MM.1S (cell line): ENCODE measurements around the gene USP31.

ENCODE experiments used
- DNase-seq: peaks from one replicate; pipeline ENCODE4 v3.0.0-alpha.2; 2015
- H2AFZ ChIP-seq: fragments of 300-600 bp; sonication (generic); 2 replicates; pipeline ENCODE4 v1.6.0; 2016; ENCODE audit warnings: antibody characterized with exemption, low read length
- H3F3A ChIP-seq: fragments of 300-600 bp; sonication (generic); 2 replicates; pipeline ENCODE4 v1.6.1; 2016; ENCODE audit warnings: mild to moderate bottlenecking, antibody characterized with exemption, low read length, moderate library complexity, mixed read lengths; ENCODE audit not compliant: insufficient read depth
- H3K27ac ChIP-seq: fragments of 300-600 bp; sonication (generic); 2 replicates; pipeline ENCODE4 v1.5.1; 2016; ENCODE audit warnings: mild to moderate bottlenecking, low read length
- H3K27me3 ChIP-seq: fragments of 300-600 bp; sonication (generic); replicated peaks from 2 replicates; pipeline ENCODE4 v1.6.0; 2016; ENCODE audit warnings: low read length; ENCODE audit not compliant: insufficient read depth
- H3K36me3 ChIP-seq: fragments of 300-600 bp; sonication (generic); replicated peaks from 2 replicates; pipeline ENCODE4 v1.6.1; 2016; ENCODE audit warnings: mild to moderate bottlenecking, low read length, mixed read lengths; ENCODE audit not compliant: insufficient read depth
- H3K4me1 ChIP-seq: fragments of 300-600 bp; sonication (generic); 2 replicates; pipeline ENCODE4 v1.6.1; 2016; ENCODE audit warnings: low read length, mixed read lengths
- H3K4me2 ChIP-seq: fragments of 300-600 bp; sonication (generic); 2 replicates; pipeline ENCODE4 v1.6.0; 2016; ENCODE audit warnings: low read depth, low read length
- H3K4me3 ChIP-seq: fragments of 300-600 bp; sonication (generic); 2 replicates; pipeline ENCODE4 v1.5.1; 2016; ENCODE audit warnings: low read length, mixed read lengths
- H3K79me2 ChIP-seq: fragments of 300-600 bp; sonication (generic); 2 replicates; pipeline ENCODE4 v1.6.1; 2016; ENCODE audit warnings: mixed run types, low read length, mixed read lengths
- H3K9ac ChIP-seq: fragments of 300-600 bp; sonication (generic); 2 replicates; pipeline ENCODE4 v1.6.1; 2016; ENCODE audit warnings: low read length, mixed read lengths
- H3K9me2 ChIP-seq: fragments of 300-600 bp; sonication (generic); replicated peaks from 2 replicates; pipeline ENCODE4 v1.6.1; 2016; ENCODE audit warnings: mild to moderate bottlenecking, low read length, mixed read lengths; ENCODE audit not compliant: insufficient read depth
- H3K9me3 ChIP-seq: fragments of 300-600 bp; sonication (generic); replicated peaks from 2 replicates; pipeline ENCODE4 v1.6.1; 2016; ENCODE audit warnings: mild to moderate bottlenecking, low read length, mixed read lengths; ENCODE audit not compliant: insufficient read depth
- H4K20me1 ChIP-seq: fragments of 300-600 bp; sonication (generic); 2 replicates; pipeline ENCODE4 v1.6.1; 2016; ENCODE audit warnings: mild to moderate bottlenecking, low read length, moderate library complexity, mixed read lengths; ENCODE audit not compliant: insufficient read depth
- CTCF ChIP-seq: fragments of 300-600 bp; sonication (generic); IDR thresholded peaks from 2 replicates; pipeline ENCODE4 v1.5.1; 2016; ENCODE audit warnings: antibody characterized with exemption, low read length, mixed read lengths
- EZH2 ChIP-seq: fragments of 300-600 bp; sonication (generic); optimal IDR thresholded peaks from 2 replicates; pipeline ENCODE3; 2017; ENCODE audit warnings: low read depth, mild to moderate bottlenecking, antibody characterized with exemption, low read length, mixed read lengths
- EZH2phosphoT487 ChIP-seq: fragments of 300-600 bp; sonication (generic); IDR thresholded peaks from 2 replicates; pipeline ENCODE4 v1.6.1; 2018; ENCODE audit warnings: antibody characterized with exemption, low read length

USP31 gene

GRCh38 chr16:23152386-23153178 lies 3.3 kb upstream of the USP31 start:
- Histone ChIP-seq H3K27me3 (no peaks in the 10 kb centered on the region), H3K9me3 (no peaks in the 10 kb centered on the region), H3K4me3 (no peak overlapping the region), H3K9me2 (no peaks in the 10 kb centered on the region), H3F3A (no peaks in the 10 kb centered on the region), H3K4me2 (no peak overlapping the region), H3K4me1 (peaks cover 7% of the 10 kb centered on the region; the same call in 1 of the 2 replicates), H4K20me1 (no peaks in the 10 kb centered on the region), H3K27ac (no peak overlapping the region), H3K9ac (no peak overlapping the region), H2AFZ (no peak overlapping the region), H3K79me2 (peaks cover 11% of the 10 kb centered on the region), H3K36me3 (no peaks in the 10 kb centered on the region)
- no peak for DNase-seq
- no peak for TF ChIP-seq CTCF
- no peak for TF ChIP-seq EZH2phosphoT487
- no peak for TF ChIP-seq EZH2

- Histone ChIP-seq H3K9ac (peak overlapping the region; percentile 53; the same call in 1 of the 2 replicates), H3K4me3 (peak overlapping the region; percentile 74), H3K4me1 (peaks cover 3% of the 10 kb centered on the region; the same call in 1 of the 2 replicates), H3K36me3 (no peaks in the 10 kb centered on the region), H3K9me2 (no peaks in the 10 kb centered on the region), H3K9me3 (no peaks in the 10 kb centered on the region), H4K20me1 (no peaks in the 10 kb centered on the region), H3F3A (no peaks in the 10 kb centered on the region), H3K27me3 (no peaks in the 10 kb centered on the region), H2AFZ (peak overlapping the region; percentile 86), H3K79me2 (peaks cover 33% of the 10 kb centered on the region), H3K4me2 (peak overlapping the region; percentile 74), H3K27ac (no peak overlapping the region)
- TF ChIP-seq CTCF (no peak), EZH2phosphoT487 (no peak), EZH2 (no peak)
- no peak for DNase-seq
Measured at GRCh38 chr16:23149993-23150364, 727 bp upstream of the USP31 start.

- TF ChIP-seq CTCF (no peak), EZH2 (no peak), EZH2phosphoT487 (no peak)
- no peaks in the 10 kb centered on the region for H3K9me2 ChIP-seq
- no peaks in the 10 kb centered on the region for H3K27me3 ChIP-seq
- no peaks in the 10 kb centered on the region for H3K36me3 ChIP-seq
- H3K4me3 ChIP-seq: peak overlapping the region; percentile 78
- peaks cover 3% of the 10 kb centered on the region; the same call in 1 of the 2 replicates for H3K4me1 ChIP-seq
- H2AFZ ChIP-seq: peak overlapping the region; percentile 75
- peak overlapping the region; percentile 63 for H3K9ac ChIP-seq
- H3K4me2 ChIP-seq: peak overlapping the region; percentile 95
- no peak overlapping the region for H3K27ac ChIP-seq
- peaks cover 46% of the 10 kb centered on the region for H3K79me2 ChIP-seq
- DNase-seq: peak; percentile 41
- H4K20me1 ChIP-seq: no peaks in the 10 kb centered on the region
- H3K9me3 ChIP-seq: no peaks in the 10 kb centered on the region
- H3F3A ChIP-seq: no peaks in the 10 kb centered on the region
Measured at GRCh38 chr16:23148513-23149266, 562 bp downstream of the USP31 start.
